K562 (cell line): ENCODE measurements around the gene DSG1. TPM values are rescaled to one million over a fixed set of nuclear protein-coding genes. Genes with fewer than 3 reads are reported as not detected.

ENCODE experiments used
- ATAC-seq: fragments of 200-7000 bp; cut with Tn5 transposase; 3 replicates; pipeline ENCODE4 v1.9.1; 2020; ENCODE audit warnings: moderate library complexity
- BruUV-seq: library from RNA; stranded (reverse); fragments of 400-500 nt; replicated peaks from 2 replicates; lab custom pipeline; 2021; lab: Mats Ljungman, UMichigan
- CTCF ChIA-PET: fragments of 300-600 bp; formaldehyde crosslinking; extraction: SDS; loops from one replicate; lab custom pipeline; 2021; ENCODE audit warnings: low intra/inter-chr PET ratio; lab: Yijun Ruan, JAX
- POLR2A ChIA-PET: fragments of 300-600, 350-650 bp; sonication (Branson Sonifier 250); formaldehyde crosslinking; extraction: SDS; loops from one replicate; lab custom pipeline; 2021; ENCODE audit warnings: antibody characterized with exemption, inconsistent platforms; lab: Yijun Ruan, JAX
- DNase-seq, 4 experiments: peaks; one replicate each; pipeline versions ENCODE4 v3.0.0 to v3.0.0-alpha.2; 2011 to 2018; ENCODE audit warnings: low spot score in 3 of 4, mixed read lengths in 3 of 4; ENCODE audit errors: extremely low read depth in 1 of 4
- FAIRE-seq: peaks from 2 replicates; lab custom pipeline; 2011; peaks lifted over from hg19 to GRCh38; lab: Jason Lieb, UNC
- H2AFZ ChIP-seq: 2 replicates; pipeline ENCODE4 v1.6.0; 2011; ENCODE audit warnings: low read depth, low read length, control low read depth, inconsistent platforms
- H3K27ac ChIP-seq: fragments of 200-600 bp; 3 replicates; pipeline ENCODE4 v1.8.0; 2011; ENCODE audit warnings: low read depth, mild to moderate bottlenecking, control low read depth, inconsistent platforms, low read length, moderate library complexity, mixed read lengths; ENCODE audit errors: extremely low read depth
- H3K27me3 ChIP-seq, 2 experiments: fragments of 300-600 bp in 1 of 2; 2 replicates in 1 of 2; 3 replicates in 1 of 2; pipeline versions ENCODE4 v1.6.0 to v1.8.0; 2011; ENCODE audit warnings: inconsistent platforms in 2 of 2, low read length in 2 of 2, mild to moderate bottlenecking in 1 of 2, mixed read lengths in 1 of 2, moderate library complexity in 1 of 2; ENCODE audit not compliant: control insufficient read depth in 2 of 2, insufficient read depth in 2 of 2
- H3K36me3 ChIP-seq: fragments of 300-600 bp; 3 replicates; pipeline ENCODE4 v1.8.0; 2011; ENCODE audit warnings: mild to moderate bottlenecking, low read length, inconsistent platforms; ENCODE audit not compliant: control insufficient read depth, insufficient read depth
- H3K4me1 ChIP-seq, 2 experiments: fragments of 200-600 bp in 1 of 2; replicated peaks in 1 of 2; 2 replicates in 1 of 2; 3 replicates in 1 of 2; pipeline versions ENCODE4 v1.5.1 to v1.8.0; 2011; ENCODE audit warnings: inconsistent platforms in 2 of 2, low read length in 2 of 2, mild to moderate bottlenecking in 1 of 2, mixed read lengths in 1 of 2, moderate library complexity in 1 of 2; ENCODE audit not compliant: control insufficient read depth in 2 of 2, insufficient read depth in 2 of 2
- H3K4me2 ChIP-seq: 2 replicates; pipeline ENCODE4 v1.6.1; 2011; ENCODE audit warnings: low read length, control low read depth, inconsistent platforms, mixed read lengths; ENCODE audit not compliant: insufficient read depth
- H3K4me3 ChIP-seq: fragments of 200-600 bp; sonication (generic), shearing (Covaris generic); 2 replicates; pipeline ENCODE4 v1.5.1; 2016; ENCODE audit warnings: control low read depth, inconsistent platforms
- H3K79me2 ChIP-seq: fragments of 200-600 bp; 3 replicates; pipeline ENCODE4 v1.8.0; 2011; ENCODE audit warnings: low read length, inconsistent platforms; ENCODE audit not compliant: control insufficient read depth, insufficient read depth
- H3K9ac ChIP-seq, 2 experiments: 2 replicates each; pipeline versions ENCODE4 v1.6.0 to v1.6.1; 2011; ENCODE audit warnings: low read depth in 2 of 2, low read length in 2 of 2, control low read depth in 1 of 2, inconsistent platforms in 1 of 2, mild to moderate bottlenecking in 1 of 2, mixed read lengths in 1 of 2; ENCODE audit not compliant: insufficient read depth in 1 of 2
- H3K9me1 ChIP-seq: one replicate; pipeline ENCODE4 v1.6.0; 2011; ENCODE audit warnings: inconsistent platforms, mild to moderate bottlenecking, low read length, moderate library complexity; ENCODE audit not compliant: control insufficient read depth, insufficient read depth
- H3K9me3 ChIP-seq: replicated peaks from 2 replicates; pipeline ENCODE4 v1.5.1; 2011; ENCODE audit warnings: low read depth, low read length, inconsistent platforms; ENCODE audit not compliant: control insufficient read depth, insufficient read depth
- H4K20me1 ChIP-seq: replicated peaks from 2 replicates; pipeline ENCODE4 v1.6.1; 2011; ENCODE audit warnings: low read length, inconsistent platforms, mixed read lengths; ENCODE audit not compliant: control insufficient read depth, insufficient read depth
- BRD4 ChIP-seq: fragments of 200-600 bp; sonication (generic); IDR thresholded peaks from 2 replicates; pipeline ENCODE4 v1.6.1; 2017; ENCODE audit warnings: inconsistent platforms
- CBX2 ChIP-seq: fragments of 200-600 bp; sonication (generic); IDR thresholded peaks from one replicate; pipeline ENCODE4 v1.6.1; 2012; ENCODE audit warnings: mild to moderate bottlenecking, low read length, inconsistent platforms; ENCODE audit not compliant: insufficient read depth, poor library complexity, severe bottlenecking
- CBX3 ChIP-seq, 2 experiments: IDR thresholded peaks; 1 replicate in 1 of 2; 2 replicates in 1 of 2; pipeline ENCODE4 v1.6.1; 2012; ENCODE audit warnings: inconsistent platforms in 2 of 2, low read length in 2 of 2, borderline replicate concordance in 1 of 2, control low read depth in 1 of 2
- E2F5 ChIP-seq: sonication (generic); formaldehyde crosslinking; IDR thresholded peaks from 2 replicates; pipeline ENCODE4 v1.8.0; 2022; ENCODE audit warnings: mild to moderate bottlenecking, missing genetic modification reagents
- NCOA1 ChIP-seq: fragments of 450-650 bp; IDR thresholded peaks from 2 replicates; pipeline ENCODE4 v1.6.1; 2016; ENCODE audit warnings: low read depth
- ZBTB1 ChIP-seq: sonication (generic); formaldehyde crosslinking; IDR thresholded peaks from 2 replicates; pipeline ENCODE4 v1.8.1; 2023; ENCODE audit warnings: missing genetic modification reagents, low read depth, mild to moderate bottlenecking, borderline replicate concordance
- ZNF253 ChIP-seq: fragments of 250-450 bp; sonication (Bioruptor Pico); conservative IDR thresholded peaks from 2 replicates; pipeline ENCODE4 v1.6.1; 2021; ENCODE audit warnings: mild to moderate bottlenecking
- WGBS: fragments of 100-300 bp; shearing (Covaris generic); methylation state at CpG from one replicate; pipeline ENCODE4 v1.1.6; 2016; ENCODE audit warnings: low coverage, mixed read lengths; ENCODE audit not compliant: insufficient coverage; ENCODE audit errors: missing lambda C conversion rate; 5-methylcytosine and 5-hydroxymethylcytosine counted together
- in situ Hi-C: fragments of 300-500 bp; cut with MboI; formaldehyde crosslinking; loops from 4 replicates; pipeline ENCODE4 v1.15.0; 2018; ENCODE audit warnings: inconsistent platforms, mixed read lengths
- intact Hi-C: fragments of 100-400 bp; cut with micrococcal nuclease; formaldehyde crosslinking; loops from 2 replicates; pipeline ENCODE4 v1.14.2; 2022
- polyA plus RNA-seq, 8 experiments: library from polyadenylated mRNA; depleted of rRNA in 4 of 8; stranded (reverse) in 5 of 8; unstranded in 3 of 8; fragments of >200 nt; fragmentation: Nextera tagmentation in 2 of 8; fragmentation: Illumina TruSeq in 1 of 8; extraction: Ambion mirVana in 2 of 8; extraction: Trizol in 1 of 8; gene quantifications; 2 replicates each; pipeline versions ENCODE4 v1.2.1 to v1.2.3, GENCODE V29; 2011 to 2014; ENCODE audit warnings: inconsistent platforms in 1 of 8, missing spikeins in 1 of 8
- total RNA-seq, 7 experiments: library from RNA; depleted of rRNA in 6 of 7; stranded (reverse); fragments of >200 nt in 6 of 7; fragmentation: Illumina TruSeq in 2 of 7; extraction: Trizol in 2 of 7; gene quantifications; 2 replicates each; pipeline versions ENCODE4 v1.2.1 to v1.2.3, GENCODE V29; 2011 to 2021; ENCODE audit warnings: low replicate concordance in 1 of 7
- TF ChIP-seq, protein P1 (sequence below): sonication (generic); formaldehyde crosslinking; IDR thresholded peaks from 2 replicates; pipeline ENCODE4 v1.5.0; 2020; ENCODE audit warnings: missing genetic modification reagents

DSG1 gene
- total and polyA plus RNA-seq, 9 of the 15 experiments (the other 6 are each of a cell fraction or from before 2014, with no cell fraction given) = 0.03 to 0.26 (median 0.15) TPM; not detected in 1

DNA sequence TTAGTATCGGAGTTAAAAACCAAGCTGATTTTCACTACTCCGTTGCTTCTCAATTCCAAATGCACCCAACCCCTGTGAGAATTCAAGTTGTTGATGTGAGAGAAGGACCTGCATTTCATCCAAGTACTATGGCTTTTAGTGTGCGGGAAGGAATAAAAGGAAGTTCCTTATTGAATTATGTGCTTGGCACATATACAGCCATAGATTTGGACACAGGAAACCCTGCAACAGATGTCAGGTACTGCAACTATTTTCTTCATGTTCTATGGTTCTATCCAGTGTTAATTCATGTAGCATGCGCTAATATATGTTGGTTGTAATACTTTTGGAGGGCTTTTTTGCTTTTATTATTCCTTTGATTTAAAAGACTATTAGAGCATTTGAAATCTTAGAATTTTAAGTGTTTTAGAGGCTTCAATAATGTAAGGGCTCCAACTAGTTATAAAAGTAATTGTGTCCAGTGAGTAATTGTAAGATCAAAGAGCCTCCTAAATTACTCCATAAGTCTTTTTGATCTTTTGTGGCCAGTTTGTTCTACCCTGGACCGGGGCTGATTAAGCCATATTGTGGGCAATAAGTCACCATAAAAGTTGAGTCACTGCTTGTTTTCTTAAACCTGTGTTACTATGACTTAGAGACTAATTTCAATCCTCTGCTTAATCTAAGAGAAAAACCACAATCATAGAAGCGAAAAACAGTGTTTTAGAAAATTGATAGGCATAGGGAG, 81.5 kb downstream of the DSG1 start:
- no peak overlapping the region for H3K27ac ChIP-seq
- H2AFZ ChIP-seq = no peak overlapping the region
- 4% methylated on average over 6 of the region's 6 CpGs for WGBS
- H3K4me2 ChIP-seq = no peak overlapping the region
- FAIRE-seq (no peak), DNase-seq (no peak), ATAC-seq (no peak)
- no peaks in the 10 kb centered on the region for H3K9me3 ChIP-seq
- intact Hi-C loops (no loop called here), in situ Hi-C loops (no loop called here)
- POLR2A ChIA-PET = no interaction called here
- no peak overlapping the region for H3K4me3 ChIP-seq
- H3K36me3 ChIP-seq = no peaks in the 10 kb centered on the region
- no peaks in the 10 kb centered on the region for H4K20me1 ChIP-seq
- H3K9ac ChIP-seq = no peak overlapping the region
- no peaks in the 10 kb centered on the region for H3K4me1 ChIP-seq
- TF ChIP-seq CBX2 (no peak), BRD4 (no peak), NCOA1 (no peak), CBX3 (IDR thresholded peaks at IDR 0.05; ENCODE audit: borderline replicate concordance in 1 of 2, low read length in 2 of 2) (no peak), ZNF253 (CRISPR knock-in tag) (no peak), ZBTB1 (CRISPR knock-in tag) (no peak), E2F5 (CRISPR knock-in tag) (no peak)
- TF ChIP-seq, protein P1, sequence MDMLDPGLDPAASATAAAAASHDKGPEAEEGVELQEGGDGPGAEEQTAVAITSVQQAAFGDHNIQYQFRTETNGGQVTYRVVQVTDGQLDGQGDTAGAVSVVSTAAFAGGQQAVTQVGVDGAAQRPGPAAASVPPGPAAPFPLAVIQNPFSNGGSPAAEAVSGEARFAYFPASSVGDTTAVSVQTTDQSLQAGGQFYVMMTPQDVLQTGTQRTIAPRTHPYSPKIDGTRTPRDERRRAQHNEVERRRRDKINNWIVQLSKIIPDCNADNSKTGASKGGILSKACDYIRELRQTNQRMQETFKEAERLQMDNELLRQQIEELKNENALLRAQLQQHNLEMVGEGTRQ (CRISPR knock-in tag) = no peak
- TF ChIP-seq, all 486 proteins: peak for 0
- no peaks in the 10 kb centered on the region for H3K9me1 ChIP-seq
- CTCF ChIA-PET = no interaction called here
- BruUV-seq = no TSS peak
- H3K27me3 ChIP-seq = no peaks in the 10 kb centered on the region
- H3K79me2 ChIP-seq = no peaks in the 10 kb centered on the region
